ENCODE data around the gene CLEC16A.

- TF ChIP-seq CTCF (IDR thresholded peaks at IDR 0.05; ENCODE audit: low read depth, low read length, poor library complexity, severe bottlenecking) (no peak), EZH2phosphoT487 (IDR thresholded peaks at IDR 0.05; ENCODE audit: borderline replicate concordance, low read length) (no peak)
These were observed 181.6 kb downstream of the CLEC16A start for GRCh38 chr16:11125936-11126335.
